Body of pancreas (tissue), 4 donors: Measurements from ENCODE around the gene LRP11.

Experiments
- POLR2A ChIP-seq, 3 donors: fragments of 450-650 bp; IDR thresholded peaks; one replicate each; pipeline ENCODE4 v1.6.1; 2016; ENCODE audit warnings: antibody characterized with exemption in 3 of 3, mild to moderate bottlenecking in 2 of 3
- TF ChIP-seq, protein P1 (sequence below), 7 experiments: fragments of 450-650 bp in 4 of 7; fragments of 200-600 bp in 3 of 7; sonication (generic) in 3 of 7; IDR thresholded peaks; one replicate each; pipeline ENCODE4 v1.5.1; 2016 to 2019; ENCODE audit warnings: antibody characterized with exemption in 7 of 7

DNA sequence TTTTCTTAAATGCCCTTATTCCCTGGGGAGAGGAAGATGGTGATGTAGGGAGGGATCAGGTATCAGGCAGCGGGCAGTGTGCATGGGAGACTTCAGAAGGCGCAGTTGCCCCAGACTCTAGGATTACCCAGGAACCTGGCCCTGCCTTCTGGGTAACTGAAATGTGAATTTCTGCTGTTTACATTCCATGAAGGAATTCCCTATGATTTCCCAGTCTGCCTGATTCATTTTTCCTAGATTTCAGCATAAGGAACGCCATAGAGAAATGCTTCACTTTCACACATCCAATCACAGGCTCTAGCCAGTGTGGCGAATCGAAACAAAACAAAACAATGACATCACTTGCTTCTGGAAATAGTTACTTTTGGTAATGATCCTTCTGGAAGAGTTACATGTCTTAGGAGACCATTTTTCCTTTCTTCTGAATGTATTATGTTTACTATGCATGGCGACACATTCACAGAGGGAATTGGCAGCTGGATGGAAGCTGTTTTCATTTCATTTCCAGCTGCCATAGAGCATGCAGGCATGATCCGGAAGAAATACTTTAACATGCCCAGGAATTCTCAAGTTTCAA is 33.3 kb downstream of the LRP11 start:
- no peak for TF ChIP-seq POLR2A (IDR thresholded peaks at IDR 0.05)
- TF ChIP-seq, protein P1, sequence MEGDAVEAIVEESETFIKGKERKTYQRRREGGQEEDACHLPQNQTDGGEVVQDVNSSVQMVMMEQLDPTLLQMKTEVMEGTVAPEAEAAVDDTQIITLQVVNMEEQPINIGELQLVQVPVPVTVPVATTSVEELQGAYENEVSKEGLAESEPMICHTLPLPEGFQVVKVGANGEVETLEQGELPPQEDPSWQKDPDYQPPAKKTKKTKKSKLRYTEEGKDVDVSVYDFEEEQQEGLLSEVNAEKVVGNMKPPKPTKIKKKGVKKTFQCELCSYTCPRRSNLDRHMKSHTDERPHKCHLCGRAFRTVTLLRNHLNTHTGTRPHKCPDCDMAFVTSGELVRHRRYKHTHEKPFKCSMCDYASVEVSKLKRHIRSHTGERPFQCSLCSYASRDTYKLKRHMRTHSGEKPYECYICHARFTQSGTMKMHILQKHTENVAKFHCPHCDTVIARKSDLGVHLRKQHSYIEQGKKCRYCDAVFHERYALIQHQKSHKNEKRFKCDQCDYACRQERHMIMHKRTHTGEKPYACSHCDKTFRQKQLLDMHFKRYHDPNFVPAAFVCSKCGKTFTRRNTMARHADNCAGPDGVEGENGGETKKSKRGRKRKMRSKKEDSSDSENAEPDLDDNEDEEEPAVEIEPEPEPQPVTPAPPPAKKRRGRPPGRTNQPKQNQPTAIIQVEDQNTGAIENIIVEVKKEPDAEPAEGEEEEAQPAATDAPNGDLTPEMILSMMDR (IDR thresholded peaks at IDR 0.05) = no peak
